Muscle of back (tissue), 11 donors: ENCODE data around the gene ARHGEF39. TPM values are rescaled to one million over a fixed set of nuclear protein-coding genes. Genes with fewer than 3 reads are reported as not detected.
"Not testable (repeated sequence)": the region's sequence is repeated elsewhere in the genome, so short reads cannot be mapped to it uniquely, and the experiment has no call there.

Source experiments
- DNase-seq, 3 donors: peaks; one replicate each; pipeline versions ENCODE4 v3.0.0 to v3.0.0-alpha.2; 2013
- polyA plus RNA-seq, 10 donors: library from polyadenylated mRNA; unstranded; fragments of 120-200 nt; gene quantifications; one replicate each; pipeline ENCODE4 v1.2.1, GENCODE V29; 2013; ENCODE audit not compliant: insufficient read length in 10 of 10

ARHGEF39 gene
- polyA plus RNA-seq, 10 donors = 2.6 to 6.7 (median 5.2) TPM

DNA sequence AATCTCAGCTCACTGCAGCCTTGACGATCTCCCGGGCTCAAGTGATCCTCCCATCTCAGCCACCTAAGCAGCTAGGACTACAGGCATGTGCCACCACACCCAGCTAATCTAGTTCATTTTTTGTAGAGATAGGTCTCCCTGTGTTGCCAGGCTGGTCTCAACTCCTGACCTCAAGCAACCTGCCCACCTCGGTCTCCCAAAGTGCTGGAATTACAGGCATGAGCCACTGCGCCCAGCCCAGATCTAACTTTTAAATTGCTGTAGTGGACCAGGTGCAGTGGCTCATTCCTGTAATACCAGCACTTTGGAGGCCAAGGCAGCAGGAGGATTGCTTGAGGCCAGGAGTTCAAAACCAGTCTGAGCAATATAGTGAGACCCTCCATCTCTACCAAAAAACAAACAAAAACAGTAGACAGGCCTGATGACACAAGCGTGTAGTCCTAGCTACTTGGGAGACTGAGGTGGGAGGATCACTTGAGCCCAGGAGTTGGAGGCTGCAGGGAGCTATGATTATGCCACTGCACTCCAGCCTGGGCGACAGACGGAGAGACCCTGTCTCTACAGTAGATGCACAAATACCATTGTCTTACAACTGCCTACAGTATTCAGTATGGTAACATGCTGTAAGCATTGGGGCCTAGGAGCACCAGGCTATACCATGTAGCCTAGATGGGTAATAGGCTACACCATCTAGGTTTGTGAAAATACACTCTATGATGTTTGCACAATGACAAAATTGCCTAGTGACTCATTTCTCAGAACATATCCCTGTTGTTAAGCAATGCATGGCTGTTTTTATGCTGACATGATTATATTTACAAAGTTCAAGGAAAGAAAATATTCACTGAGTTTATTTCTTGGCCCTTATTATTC, 12.8 kb downstream of the ARHGEF39 start:
- DNase-seq = no peak

- DNase-seq = no peak
Observed at GRCh38 chr9:35650341-35651158, 14.4 kb downstream of the ARHGEF39 start, which contains the start of gene SIT1. Gene SIT1 (minus strand): TSS chr9:35650931. CDS start chr9:35650853, 78 bp downstream.

GRCh38 chr9:35649431-35650340, 15.3 kb downstream of the ARHGEF39 start:
- peak in 1 of 3 donors; percentile 51 for DNase-seq

- DNase-seq = peak; percentile 90 to 98 (median 96)
Observed at GRCh38 chr9:35646533-35647265, 18.3 kb downstream of the ARHGEF39 start.

- peak in 1 of 3 donors; percentile 57 for DNase-seq
Observed at GRCh38 chr9:35646153-35646532, 18.9 kb downstream of the ARHGEF39 start.

GRCh38 chr9:35645736-35646135, 19.3 kb downstream of the ARHGEF39 start:
- not testable (repeated sequence) for DNase-seq

GRCh38 chr9:35643046-35643445, 21.9 kb downstream of the ARHGEF39 start:
- DNase-seq = no peak

- DNase-seq = not testable (repeated sequence)
Observed at GRCh38 chr9:35641478-35641877, 23.5 kb downstream of the ARHGEF39 start.

DNA sequence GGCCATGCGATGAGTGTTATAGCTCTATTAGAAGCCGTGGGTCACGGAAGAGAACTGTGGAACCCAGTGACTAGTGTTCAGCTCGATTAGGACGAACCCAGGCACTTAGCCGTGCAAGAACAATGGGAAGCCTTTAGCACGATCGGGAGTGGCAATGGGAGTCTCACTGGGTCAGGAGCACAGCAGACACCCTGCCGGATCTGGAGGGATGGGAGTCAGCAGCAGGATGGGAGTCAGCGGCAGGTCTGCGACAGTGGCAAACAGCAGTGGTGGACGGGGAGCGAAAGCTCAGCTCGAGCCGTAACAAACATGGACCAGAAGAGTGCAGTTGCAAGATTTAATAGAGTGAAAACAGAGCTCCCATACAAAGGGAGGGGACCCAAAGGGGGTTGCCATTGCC, 24.6 kb downstream of the ARHGEF39 start:
- DNase-seq = not testable (repeated sequence)

DNA sequence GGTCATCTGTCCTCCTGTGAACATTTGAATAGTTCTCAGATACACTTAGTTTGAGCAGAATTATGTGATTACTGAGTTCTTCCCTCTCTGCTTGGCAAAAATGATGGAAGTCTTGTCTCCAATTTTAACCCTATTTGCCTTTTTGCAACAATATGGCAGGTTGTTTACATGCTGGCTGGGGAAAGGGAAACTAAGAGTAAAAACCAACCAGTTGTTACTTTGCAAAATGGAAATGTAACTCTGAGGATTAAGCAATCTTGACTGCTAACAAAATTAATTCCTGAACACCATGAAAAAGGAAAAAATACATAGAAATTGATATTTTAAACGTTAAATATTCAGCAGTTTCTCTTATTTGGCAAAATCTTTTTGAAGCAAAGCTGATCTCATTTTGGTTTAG, 25.4 kb downstream of the ARHGEF39 start:
- no peak for DNase-seq

GRCh38 chr9:35639225-35639624, 25.8 kb downstream of the ARHGEF39 start:
- DNase-seq = not testable (repeated sequence)

DNA sequence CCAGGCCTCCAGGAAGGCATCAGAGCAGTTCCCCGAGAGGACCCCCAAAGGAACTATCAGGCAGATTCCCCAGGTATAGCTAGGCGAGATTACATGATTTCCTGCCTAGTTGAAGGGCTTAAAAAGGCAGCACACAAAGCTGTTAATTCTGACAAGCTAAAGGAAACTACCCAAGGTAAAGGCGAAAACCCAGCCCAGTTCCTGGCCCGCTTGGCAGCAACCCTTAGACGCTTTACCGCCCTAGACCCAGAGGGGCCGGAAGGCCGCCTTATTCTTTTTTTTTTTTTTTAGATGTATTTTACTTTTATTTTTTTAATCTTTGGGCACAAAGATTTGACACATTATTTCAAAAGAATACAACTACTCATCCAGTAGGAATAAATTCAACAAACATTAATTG, 26.2 kb downstream of the ARHGEF39 start:
- not testable (repeated sequence) for DNase-seq

- DNase-seq = not testable (repeated sequence)
Observed at GRCh38 chr9:35637427-35637955, 27.5 kb downstream of the ARHGEF39 start.

DNA sequence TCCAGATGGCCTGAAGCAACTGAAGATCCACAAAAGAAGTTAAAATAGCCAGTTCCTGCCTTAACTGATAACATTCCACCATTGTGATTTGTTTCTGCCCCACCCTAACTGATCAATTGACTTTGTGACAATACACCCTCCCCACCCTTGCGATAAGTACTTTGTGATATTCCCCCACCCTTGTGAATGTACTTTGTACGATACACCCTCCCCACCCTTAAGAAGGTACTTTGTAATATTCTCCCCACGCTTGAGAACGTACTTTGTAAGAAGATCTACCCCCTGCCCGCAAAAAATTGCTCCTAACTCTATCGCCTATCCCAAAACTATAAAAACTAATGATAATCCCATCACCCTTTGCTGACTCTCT, 28.1 kb downstream of the ARHGEF39 start:
- not testable (repeated sequence) for DNase-seq

GRCh38 chr9:35636135-35636876, 28.7 kb downstream of the ARHGEF39 start:
- DNase-seq = no peak

DNA sequence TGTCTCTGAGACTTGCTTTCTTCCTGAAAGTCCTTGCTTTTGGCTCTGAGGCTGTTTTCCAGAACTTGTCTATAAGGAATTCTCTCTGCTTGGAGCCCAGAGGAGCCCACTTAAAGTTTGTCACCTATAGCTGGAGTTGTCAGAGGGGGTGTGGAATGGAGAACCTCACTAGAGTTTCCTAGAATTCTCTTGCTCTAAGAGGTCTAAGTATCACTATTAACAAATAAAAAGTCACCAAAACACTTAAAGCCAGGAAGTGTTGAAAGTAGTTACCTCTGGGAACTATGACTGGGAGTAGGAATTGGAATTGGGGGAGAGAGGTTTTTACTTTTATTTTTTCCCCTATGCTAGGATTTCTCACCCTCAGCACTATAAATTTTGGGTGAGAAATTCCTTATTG, 29.3 kb downstream of the ARHGEF39 start:
- no peak for DNase-seq

- DNase-seq = no peak
Observed at GRCh38 chr9:35629597-35629996, 35.4 kb downstream of the ARHGEF39 start.

- DNase-seq = no peak
Observed at GRCh38 chr9:35628389-35628991, 36.5 kb downstream of the ARHGEF39 start.

- DNase-seq = no peak
Observed at GRCh38 chr9:35627575-35627974, 37.4 kb downstream of the ARHGEF39 start.
